HG03139 (cell line): ENCODE measurements around the gene AMHR2.
"Not testable (repeated sequence)": the region's sequence is repeated elsewhere in the genome, so short reads cannot be mapped to it uniquely, and the experiment has no call there.

Experiments used
- ATAC-seq: cut with Tn5 transposase; IDR thresholded peaks from one replicate; pipeline ENCODE4 v1.9.1; 2021; ENCODE audit not compliant: unreplicated experiment

The AMHR2 gene

DNA sequence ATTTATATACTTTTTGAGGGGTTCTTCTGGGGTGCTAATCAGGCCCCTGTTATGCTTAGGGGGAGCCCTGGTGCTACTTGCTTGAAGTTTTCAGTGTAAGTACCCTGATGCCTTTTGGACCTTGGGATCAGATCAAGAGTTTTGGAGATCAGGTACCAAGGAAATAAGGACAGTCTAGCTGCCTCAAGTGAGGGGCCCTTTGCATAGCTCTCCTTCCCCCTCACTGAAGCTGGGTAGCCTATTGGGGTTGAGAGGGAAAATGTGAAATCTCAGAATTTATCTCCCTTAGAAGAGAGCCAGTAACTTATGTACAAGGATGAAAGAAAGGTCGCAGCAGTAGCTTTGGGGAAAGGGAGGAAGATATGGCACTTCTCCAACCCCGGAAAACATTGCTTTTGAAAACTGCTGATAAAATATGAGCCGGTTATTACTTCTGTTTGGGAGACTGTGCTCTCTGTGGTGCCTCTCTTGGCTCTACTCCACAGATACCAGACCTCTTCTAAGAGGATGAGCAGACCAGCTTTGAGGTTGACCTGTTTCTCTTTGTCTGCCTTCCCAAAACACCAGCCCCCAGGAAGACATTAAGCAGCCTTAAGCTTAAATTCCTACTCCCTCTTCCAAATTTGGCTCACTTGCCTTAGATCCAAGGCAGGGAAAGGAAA, 8.8 kb upstream of the AMHR2 start:
- ATAC-seq, result no peak

GRCh38 chr12:53415752-53416389, 7.8 kb upstream of the AMHR2 start:
- ATAC-seq, result not testable (repeated sequence)

DNA sequence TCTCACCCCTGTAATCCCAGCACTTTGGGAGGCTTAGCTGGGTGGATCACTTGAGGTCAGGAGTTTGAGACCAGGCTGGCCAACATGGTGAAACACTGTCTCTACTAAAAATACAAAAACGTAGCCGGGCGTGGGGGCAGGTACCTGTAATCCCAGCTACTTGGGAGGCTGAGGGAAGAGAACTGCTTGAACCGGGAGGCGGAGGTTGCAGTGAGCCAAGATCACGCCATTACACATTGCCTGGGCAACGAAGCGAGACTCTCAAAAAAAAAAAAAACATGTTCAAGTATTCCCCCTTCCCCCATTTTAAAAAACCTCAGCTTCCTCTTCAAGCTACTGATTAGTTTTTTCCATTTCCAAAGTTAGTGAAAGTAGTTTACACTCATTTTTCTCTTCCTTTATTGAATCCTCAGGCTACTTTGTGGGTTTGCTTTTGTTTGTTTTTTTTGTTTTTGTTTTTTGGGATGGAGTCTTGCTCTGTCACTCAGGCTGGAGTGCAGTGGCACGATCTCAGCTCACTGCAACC, 6.3 kb upstream of the AMHR2 start:
- not testable (repeated sequence) for ATAC-seq

GRCh38 chr12:53418221-53418620, 5.4 kb upstream of the AMHR2 start:
- no peak for ATAC-seq

DNA sequence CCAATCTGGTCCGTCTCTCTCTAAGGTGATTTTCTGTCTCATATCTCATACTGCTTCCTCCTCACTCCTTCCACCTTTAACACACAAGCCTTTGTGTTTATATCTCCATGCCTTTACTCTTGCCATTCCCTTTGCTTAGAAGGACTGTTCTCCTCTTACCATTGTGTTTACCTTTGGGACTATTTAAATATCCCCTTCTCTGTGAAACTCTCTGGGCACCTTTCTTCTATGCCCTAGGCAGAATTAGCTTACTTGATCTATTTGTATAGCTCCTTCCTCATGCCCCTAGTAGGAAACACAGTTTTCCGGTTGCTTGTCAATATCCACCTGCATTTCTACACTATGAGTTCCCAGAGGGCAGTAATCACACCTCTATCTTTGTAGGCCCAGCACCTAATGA, 3.9 kb upstream of the AMHR2 start:
- no peak for ATAC-seq

- not testable (repeated sequence) for ATAC-seq
These were observed 1.4 kb upstream of the AMHR2 start for GRCh38 chr12:53422247-53422646.

- ATAC-seq, result no peak
These were observed 1.2 kb downstream of the AMHR2 start for GRCh38 chr12:53424626-53425514.

DNA sequence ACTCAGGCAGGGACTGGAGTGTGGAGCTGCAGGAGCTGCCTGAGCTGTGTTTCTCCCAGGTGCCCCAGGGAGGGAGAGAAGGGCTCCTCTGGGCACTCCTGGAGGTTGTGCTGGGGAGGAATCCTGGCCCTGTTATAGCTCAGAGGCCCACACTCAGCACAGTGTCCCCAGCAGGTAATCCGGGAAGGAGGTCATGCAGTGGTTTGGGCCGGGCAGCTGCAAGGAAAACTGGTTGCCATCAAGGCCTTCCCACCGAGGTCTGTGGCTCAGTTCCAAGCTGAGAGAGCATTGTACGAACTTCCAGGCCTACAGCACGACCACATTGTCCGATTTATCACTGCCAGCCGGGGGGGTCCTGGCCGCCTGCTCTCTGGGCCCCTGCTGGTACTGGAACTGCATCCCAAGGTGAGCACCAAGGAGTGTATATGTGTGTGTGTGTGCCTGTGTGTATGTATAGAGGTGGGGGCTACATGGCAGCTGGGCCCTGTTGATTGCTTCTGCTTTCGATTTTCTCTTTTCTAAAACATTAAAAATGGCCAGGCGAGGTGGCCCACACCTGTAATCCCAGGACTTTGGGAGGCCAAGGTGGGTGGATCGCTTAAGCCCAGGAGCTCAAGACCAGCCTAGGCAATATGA, 2.0 kb downstream of the AMHR2 start:
- no peak for ATAC-seq

DNA sequence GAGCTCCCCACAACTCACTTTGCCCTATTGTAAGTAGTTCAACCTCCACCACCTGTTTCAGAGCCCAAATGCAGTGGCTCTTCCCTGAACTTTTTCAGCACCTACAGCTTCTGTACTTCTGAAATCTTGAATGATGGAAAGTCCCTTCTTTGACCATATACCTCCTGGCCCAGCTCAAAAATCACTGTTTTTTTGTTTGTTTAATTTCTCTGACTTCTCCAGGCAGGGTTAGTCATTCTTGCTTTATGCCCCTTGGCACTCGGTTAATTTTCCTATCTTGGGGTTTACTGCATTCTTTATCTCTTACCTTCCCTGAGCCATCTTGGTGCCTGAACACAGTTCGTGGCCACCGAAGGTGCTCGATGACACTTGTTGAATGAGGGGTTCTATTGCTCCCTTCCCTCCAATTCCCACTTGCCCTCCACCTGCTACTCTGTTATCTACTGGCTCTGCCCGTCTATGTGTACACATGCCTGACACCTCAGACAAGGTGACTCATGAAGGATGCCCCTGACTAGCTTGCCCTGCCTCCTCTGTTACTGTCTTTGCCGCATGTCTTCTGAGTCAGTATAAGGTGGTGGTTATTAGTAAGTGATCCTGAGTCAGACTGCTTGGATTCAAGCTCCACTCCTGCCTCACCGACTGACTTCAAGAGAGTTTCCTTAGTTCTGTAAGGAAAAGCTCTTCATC, 4.4 kb downstream of the AMHR2 start:
- ATAC-seq, result no peak

- no peak for ATAC-seq
These were observed 5.1 kb downstream of the AMHR2 start for GRCh38 chr12:53428741-53429140.

GRCh38 chr12:53430116-53430515, 6.5 kb downstream of the AMHR2 start:
- ATAC-seq, result no peak

DNA sequence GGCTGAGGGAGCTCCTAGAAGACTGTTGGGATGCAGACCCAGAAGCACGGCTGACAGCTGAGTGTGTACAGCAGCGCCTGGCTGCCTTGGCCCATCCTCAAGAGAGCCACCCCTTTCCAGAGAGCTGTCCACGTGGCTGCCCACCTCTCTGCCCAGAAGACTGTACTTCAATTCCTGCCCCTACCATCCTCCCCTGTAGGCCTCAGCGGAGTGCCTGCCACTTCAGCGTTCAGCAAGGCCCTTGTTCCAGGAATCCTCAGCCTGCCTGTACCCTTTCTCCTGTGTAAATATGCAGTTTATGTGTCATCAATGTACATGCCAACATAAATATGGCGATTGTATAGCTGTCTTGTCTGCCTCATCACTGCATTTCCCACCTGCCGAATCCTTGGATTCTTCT, 7.5 kb downstream of the AMHR2 start:
- ATAC-seq, result no peak

- not testable (repeated sequence) for ATAC-seq
These were observed 11.7 kb downstream of the AMHR2 start for GRCh38 chr12:53435326-53435725.

DNA sequence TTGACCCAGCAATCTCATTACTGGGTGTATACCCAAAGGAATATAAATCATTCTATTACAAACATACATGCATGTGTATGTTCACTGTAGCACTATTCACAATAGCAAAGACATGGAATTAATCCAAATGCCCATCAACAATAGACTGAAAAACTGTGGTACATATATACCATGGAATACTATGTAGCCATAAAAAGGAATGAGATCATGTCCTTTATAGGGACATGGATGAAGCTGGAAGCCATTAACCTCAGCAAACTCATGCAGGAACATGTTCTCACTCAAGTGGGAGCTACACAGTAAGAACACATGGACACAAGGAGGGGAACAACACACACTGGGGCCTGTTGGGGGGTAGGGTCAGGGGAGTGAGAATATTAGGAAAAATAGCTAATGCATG, 15.9 kb downstream of the AMHR2 start:
- ATAC-seq, result not testable (repeated sequence)

- peak; percentile 97 for ATAC-seq
These were observed 17.6 kb downstream of the AMHR2 start, which contains the start of gene PRR13 for GRCh38 chr12:53441040-53441833. TSS of gene PRR13 (plus strand) at chr12:53441734. CDS start at chr12:53442715, 981 bp downstream.

DNA sequence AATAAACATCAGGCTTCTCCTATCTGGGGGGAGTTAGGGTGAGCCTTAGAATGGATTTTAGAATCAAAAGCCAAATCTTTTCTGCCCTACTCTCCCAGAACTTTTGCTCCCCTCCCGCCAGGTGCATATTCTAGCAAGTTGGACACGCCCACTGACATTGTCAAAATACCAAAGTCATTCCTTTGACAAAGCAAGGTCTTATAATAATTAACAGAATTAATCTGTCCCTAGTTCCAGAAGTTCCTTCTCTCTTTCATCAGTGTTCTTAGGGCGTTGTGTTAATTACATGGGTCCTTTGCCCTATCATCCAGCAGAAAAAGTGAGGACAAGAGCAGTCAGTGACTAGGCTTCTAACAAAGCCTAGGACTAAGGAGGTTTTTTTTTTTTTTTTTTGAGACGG, 20.3 kb downstream of the AMHR2 start:
- ATAC-seq, result no peak

GRCh38 chr12:53444593-53445325, 21.1 kb downstream of the AMHR2 start:
- ATAC-seq, result not testable (repeated sequence)

DNA sequence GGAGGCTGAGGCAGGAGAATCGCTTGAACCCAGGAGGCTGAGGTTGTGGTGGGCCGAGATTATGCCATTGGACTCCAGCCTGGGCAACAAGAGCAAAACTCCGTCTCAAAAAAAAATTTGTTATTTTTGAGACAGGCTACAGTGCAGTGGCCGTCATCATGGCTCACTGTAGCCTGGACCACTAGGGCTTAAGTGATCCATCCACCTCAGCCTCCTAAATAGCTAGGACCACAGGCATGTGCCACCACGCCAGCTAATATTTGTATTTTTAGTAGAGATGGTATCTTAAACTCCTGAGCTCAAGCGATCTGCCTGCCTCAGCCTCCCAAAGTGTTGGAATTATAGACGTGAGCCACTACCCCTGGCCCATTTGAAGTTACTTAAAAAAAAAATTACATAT, 27.3 kb downstream of the AMHR2 start:
- ATAC-seq, result no peak

GRCh38 chr12:53451661-53452158, 28.1 kb downstream of the AMHR2 start, which contains the start of gene PCBP2:
TSS of gene PCBP2 (plus strand) at chr12:53452102. CDS start at chr12:53454801, 2,699 bp downstream.
- peak; percentile 95 for ATAC-seq
